Activated CD8-positive, alpha-beta memory T cell treated with anti-CD3 and anti-CD28 coated beads, Interleukin-2, amount 50 U/mL, for 4 hours (primary cell): ENCODE measurements around the gene PDCL2.
"Not testable (repeated sequence)": the region's sequence is repeated elsewhere in the genome, so short reads cannot be mapped to it uniquely, and the experiment has no call there.

Experiments
- DNase-seq: peaks from one replicate; pipeline ENCODE4 v3.0.0-alpha.2; 2020

The PDCL2 gene

GRCh38 chr4:55592014-55592413, at the start of gene PDCL2:
PDCL2 (minus strand) TSS chr4:55592245; CDS start chr4:55592109, 136 bp downstream.
- no peak for DNase-seq

DNA sequence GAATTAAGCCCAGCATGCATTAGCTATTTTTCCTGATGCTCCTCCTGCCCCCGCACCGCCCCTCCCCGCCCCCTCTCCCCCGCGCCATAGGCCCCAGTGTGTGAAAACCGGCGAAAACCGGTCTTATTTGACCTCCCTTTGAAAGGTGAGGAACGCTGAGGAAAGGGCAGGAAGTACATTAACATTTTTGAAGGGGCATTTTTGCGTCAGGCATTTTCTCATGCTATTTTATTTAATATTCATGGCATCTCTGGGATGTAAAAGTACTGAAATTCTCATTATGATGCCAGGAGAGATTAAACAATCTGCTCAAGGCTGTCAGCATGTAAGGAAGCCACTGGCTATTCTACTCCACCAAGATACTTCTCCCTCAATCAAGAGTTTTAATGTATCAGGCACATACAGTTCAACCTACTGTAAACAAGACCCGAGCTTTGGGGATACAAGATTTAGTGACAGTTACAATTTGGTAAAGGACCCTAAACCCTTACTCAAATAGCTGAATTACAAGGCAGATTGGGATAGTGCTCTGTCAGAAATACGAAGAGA, 45.3 kb upstream of the PDCL2 start:
- DNase-seq: no peak

DNA sequence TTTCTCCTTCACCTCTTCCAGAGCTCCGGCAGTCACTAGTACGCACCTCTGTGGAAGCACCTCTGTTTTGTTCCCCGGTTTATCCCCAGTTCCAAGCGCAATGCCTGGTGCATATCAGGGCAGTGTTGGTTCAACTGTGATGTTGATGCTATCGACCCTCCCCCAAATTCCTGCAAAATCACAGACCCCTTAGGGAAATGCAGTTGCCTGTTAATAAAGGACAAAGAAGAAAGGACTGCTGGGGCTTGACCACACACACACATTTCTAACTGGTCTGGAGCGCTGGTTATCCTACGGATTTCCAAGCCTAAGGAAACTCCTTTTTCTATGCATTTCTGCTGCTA, 44.6 kb upstream of the PDCL2 start:
- no peak for DNase-seq

GRCh38 chr4:55635741-55636655, 44.0 kb upstream of the PDCL2 start, which contains the start of gene NMU:
NMU (minus strand) TSS chr4:55636298; CDS start chr4:55636192, 106 bp downstream.
- peak; percentile 16 for DNase-seq

DNA sequence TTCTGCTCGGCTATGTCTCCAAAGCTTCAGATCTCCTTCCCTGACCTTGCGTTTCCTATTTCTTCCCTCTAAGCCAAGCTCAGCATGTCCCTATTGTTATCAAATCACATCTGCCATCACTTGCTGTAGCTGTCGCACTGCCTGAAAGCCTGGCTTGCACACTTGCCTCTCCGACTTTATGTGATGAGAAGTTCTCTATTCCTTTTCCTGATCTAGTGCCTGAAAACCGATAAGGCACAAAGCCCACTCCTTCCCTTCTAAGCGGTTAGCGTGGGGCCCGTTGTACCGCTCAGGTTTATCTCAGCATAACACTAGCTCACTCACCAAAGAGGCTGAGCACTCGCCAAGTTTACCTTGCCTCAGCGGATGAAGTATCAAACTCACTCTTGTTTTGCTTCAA, 43.2 kb upstream of the PDCL2 start:
- DNase-seq: no peak

GRCh38 chr4:55634417-55635128, 42.5 kb upstream of the PDCL2 start:
- DNase-seq: no peak

DNA sequence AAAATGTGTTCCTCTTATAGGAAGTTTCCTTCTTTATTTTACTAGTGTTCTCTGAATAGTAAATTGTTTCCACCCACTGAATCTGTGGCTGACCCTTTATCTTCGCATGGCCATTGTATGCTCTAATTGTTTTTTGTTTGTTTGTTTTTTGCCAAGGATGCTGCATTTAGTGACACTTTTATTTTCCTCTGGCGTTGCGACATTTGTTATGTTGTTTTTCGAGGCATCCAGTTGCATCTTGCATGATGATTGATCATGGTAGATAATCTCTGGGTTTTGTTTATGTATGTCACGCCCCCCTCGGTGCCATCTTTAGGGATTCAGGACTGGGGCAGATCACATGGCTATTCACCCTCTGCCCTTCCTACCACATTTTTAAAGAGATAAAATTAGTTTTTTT, 41.9 kb upstream of the PDCL2 start:
- no peak for DNase-seq

DNA sequence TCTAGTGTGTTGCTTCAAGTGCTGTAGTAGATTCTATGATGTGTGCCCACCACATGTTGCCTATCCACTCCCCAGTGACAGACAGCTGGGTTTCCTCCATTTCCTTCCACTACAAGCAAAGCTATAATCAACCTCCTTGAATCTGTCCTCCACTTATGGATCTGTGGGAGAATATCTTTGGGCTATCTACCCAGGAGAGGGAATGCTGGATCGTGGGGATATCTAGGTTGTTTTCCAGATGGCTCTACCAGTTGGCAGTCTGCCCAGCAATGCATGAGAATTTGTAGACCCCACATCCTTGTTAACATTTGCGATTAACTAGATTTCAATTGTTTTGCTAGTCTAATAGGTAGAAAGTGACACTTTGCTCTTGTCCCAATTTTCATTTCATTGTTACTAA, 33.8 kb upstream of the PDCL2 start:
- no peak for DNase-seq

DNA sequence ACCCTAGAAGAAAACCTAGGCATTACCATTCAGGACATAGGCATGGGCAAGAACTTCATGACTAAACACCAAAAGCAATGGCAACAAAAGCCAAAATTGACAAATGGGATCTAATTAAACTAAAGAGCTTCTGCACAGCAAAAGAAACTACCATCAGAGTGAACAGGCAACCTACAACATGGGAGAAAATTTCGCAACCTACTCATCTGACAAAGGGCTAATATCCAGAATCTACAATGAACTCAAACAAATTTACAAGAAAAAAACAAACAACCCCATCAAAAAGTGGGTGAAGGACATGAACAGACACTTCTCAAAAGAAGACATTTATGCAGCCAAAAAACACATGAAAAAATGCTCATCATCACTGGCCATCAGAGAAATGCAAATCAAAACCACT, 32.0 kb upstream of the PDCL2 start:
- DNase-seq: not testable (repeated sequence)

- DNase-seq: no peak
These were observed 26.6 kb upstream of the PDCL2 start for GRCh38 chr4:55618546-55619143.

- no peak for DNase-seq
These were observed 25.6 kb upstream of the PDCL2 start for GRCh38 chr4:55617587-55618197.

DNA sequence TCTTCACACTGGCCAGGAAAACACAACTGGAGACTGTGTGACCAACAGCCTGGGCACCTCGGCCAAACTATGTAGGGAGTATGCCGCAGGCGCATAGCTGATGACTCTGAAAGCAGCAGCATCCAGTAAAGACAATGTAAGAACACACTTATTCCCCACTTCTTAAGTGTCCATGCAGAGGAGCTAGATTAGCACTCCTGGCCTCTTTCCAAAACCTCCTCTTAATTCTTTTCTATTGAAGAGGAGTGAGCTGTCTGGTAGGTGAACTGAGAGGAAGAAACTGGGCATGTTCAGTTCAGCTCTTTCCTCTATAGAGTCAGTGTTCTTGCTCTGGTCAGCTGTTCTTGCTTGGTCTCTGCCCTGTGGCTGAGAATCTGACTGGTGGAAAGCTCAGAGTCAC, 23.0 kb upstream of the PDCL2 start:
- no peak for DNase-seq

GRCh38 chr4:55613621-55614020, 21.6 kb upstream of the PDCL2 start:
- DNase-seq: no peak

GRCh38 chr4:55612341-55612740, 20.3 kb upstream of the PDCL2 start:
- DNase-seq: no peak

GRCh38 chr4:55611358-55612059, 19.5 kb upstream of the PDCL2 start:
- no peak for DNase-seq

- no peak for DNase-seq
These were observed 18.3 kb upstream of the PDCL2 start for GRCh38 chr4:55610381-55610780.

- DNase-seq: no peak
These were observed 17.4 kb upstream of the PDCL2 start for GRCh38 chr4:55609393-55609866.

DNA sequence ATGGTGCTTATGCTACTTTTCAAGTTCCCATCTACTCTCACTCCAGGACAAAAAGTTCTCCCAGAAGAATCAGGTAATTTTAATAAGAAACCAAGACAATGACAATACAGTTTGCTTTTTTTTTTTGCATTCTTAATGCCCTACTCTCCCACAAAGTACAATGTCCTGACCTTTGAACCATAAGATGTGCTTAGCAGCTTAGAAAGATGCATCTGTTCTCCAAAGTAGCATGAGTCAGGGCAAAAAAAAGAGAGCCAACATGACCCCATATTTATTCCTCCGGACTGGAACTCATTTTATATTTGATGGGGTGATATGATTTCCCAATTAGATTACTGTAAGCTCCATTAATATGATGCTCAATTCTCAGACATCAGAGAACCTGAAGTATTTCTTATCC, 16.5 kb upstream of the PDCL2 start:
- DNase-seq: no peak

GRCh38 chr4:55604996-55605395, 13.0 kb upstream of the PDCL2 start:
- no peak for DNase-seq

DNA sequence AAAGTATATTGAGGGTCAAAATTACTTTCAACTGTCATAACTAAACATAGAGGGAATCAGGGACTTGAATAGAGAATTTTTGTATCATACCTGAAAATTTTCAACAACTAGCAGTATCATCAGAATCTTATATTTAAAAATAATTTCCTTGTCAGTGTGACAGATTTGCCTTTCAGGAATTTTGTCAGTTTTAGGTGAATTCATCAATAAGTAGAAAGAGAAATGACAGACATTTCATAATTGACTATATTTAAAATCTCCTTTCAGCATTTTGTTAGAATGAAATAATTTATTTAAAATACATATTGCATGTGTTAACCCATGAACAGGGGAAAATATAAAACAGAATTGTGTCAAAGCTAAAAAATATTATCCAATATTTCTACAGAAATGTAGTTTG, 8.6 kb upstream of the PDCL2 start:
- DNase-seq: no peak

DNA sequence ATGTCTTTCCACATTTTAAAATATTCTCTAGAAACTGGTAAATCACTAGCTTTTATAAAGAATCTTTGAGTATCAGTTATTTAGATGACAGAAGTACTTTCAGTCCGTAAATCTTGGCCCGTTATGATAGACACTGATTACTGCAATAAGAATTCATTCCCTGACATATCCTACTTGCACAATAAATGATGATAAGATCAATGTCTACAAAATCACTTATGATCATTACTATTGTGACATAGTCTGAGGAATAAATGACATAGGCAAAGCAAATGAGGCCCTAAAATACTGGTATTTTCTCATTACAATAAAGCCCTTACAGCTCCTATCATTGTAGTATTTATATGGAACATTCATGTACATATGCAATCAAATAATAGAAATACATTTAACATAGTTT, 6.6 kb upstream of the PDCL2 start:
- DNase-seq: no peak

DNA sequence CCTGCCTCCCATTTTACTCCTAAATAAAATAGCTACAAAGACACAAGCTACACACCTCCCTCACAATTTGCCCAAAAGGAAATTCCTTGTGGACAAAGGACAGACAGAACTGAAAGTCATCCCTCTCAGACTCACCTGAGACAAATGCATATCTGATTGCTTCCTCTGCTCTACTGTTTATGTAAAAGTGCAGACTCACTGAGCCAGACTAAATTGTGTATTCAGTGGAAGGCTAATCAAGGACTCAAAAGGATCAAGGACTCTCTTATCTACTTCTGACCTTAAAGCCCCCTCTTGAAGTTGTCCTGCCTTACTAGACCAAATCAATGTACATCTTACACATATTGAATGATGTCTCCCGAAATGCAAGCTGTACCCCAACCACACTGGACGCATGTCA, 3.9 kb downstream of the PDCL2 start:
- DNase-seq: no peak
